HL-60/S4 treated with phorbol 12-myristate 13-acetate at 8.2 ng/mL for 4 days and 3 days (cell line): ENCODE data around the gene TNIP1.

Source experiments
- in situ Hi-C: fragments of 300-500 bp; cut with MboI; formaldehyde crosslinking; loops from 2 replicates; pipeline ENCODE4 v1.15.0; 2022; ENCODE audit warnings: low sequenced_read_pairs

The TNIP1 gene, protein sequence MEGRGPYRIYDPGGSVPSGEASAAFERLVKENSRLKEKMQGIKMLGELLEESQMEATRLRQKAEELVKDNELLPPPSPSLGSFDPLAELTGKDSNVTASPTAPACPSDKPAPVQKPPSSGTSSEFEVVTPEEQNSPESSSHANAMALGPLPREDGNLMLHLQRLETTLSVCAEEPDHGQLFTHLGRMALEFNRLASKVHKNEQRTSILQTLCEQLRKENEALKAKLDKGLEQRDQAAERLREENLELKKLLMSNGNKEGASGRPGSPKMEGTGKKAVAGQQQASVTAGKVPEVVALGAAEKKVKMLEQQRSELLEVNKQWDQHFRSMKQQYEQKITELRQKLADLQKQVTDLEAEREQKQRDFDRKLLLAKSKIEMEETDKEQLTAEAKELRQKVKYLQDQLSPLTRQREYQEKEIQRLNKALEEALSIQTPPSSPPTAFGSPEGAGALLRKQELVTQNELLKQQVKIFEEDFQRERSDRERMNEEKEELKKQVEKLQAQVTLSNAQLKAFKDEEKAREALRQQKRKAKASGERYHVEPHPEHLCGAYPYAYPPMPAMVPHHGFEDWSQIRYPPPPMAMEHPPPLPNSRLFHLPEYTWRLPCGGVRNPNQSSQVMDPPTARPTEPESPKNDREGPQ

DNA sequence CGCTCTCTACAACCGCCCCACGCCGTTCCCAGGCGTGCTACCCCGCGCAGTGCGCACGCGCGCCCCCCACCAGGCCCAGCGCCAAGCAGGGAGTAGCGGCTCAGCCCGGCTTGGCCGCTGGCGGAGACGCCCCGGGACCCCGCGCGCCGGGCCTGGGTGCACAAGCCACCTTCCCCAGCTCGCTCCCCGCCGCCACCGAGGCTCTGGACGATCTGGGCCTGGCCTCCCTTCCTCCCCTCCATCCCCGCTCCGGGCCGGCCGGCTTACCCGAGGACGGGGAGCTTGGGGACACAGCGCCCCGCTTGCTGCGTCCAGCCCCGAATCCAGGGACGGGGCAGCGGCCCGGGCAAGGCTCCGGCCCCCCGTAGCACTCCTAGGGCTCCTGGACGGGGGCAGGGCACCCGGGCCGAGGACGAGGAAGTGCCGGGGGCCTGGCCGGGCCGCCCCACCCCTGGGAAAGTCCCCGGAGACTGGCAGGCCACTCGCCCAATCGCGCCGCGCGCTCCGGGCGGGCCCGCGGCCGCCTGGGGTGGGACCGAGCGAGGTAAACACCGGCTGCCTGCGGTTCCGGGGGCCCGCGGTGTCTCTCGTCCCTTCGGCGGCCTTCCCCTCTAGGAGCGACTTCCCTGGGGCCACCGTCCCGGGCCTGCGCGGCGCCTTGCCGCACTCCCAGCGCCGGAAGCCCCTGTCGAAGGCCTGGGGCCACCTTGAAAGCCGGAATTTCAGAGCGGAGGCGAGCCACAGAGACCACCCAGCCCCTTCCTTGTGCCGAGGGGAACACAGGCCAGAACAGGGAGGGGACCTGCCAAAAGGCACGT, at the start of gene TNIP1:
TSS of gene TNIP1 (minus strand) at position 422 of the 818 bp plus-strand sequence. CDS start 15,939 bp downstream, outside the sequence.
- in situ Hi-C loops = no loop called here

DNA sequence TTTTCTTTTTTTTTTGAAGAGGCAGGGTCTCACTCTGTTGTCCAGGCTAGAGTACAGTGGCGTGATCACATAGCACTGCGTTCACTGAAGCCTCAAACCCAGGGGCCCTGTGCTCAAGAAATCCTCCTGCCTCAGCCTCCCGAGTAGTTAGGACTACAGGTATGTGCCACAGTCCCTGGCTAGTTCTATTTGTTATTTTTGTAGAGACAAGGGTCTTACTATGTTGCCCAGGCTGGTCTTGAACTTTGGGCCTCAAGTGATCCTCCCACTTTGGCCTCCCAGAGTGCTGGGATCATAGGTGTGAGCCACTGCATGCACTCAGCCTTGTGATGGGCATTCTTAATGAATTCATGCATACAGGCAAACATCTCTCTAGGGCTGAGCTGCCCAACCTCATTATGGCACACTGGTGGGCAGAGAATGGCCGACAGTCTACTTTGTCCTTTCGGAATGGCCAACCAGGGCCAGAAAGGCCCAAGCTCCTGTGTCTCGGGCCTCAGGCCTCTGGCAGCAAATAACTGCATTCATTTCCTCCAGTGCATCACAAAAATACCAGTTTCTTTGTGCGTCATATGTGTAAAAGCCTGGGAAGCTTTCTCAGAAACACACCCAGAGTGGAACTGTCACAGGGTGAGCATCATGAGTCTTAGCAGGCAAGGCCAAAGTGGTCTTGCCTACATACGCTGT, 49.5 kb upstream of the TNIP1 start:
- in situ Hi-C loops = no loop called here

DNA sequence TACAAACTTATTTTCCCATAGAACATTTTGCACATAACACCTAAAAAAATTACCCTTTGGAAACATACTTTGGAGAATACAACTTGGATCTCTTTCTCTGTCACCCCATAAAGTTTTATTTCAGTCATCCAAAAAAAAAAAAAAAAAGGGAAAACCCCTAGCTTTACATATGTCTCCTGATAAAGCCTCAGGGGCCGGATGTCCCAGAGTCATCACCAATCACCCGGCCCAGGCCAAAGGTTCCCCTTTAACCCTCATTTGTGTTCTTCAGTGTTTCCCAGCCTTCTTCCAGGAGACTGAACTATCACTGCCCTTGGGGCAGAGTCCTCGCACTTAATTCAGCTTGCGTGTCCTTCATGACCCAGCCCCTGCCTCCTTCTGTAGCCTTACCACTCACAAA, 48.0 kb upstream of the TNIP1 start:
- in situ Hi-C loops = no loop called here

DNA sequence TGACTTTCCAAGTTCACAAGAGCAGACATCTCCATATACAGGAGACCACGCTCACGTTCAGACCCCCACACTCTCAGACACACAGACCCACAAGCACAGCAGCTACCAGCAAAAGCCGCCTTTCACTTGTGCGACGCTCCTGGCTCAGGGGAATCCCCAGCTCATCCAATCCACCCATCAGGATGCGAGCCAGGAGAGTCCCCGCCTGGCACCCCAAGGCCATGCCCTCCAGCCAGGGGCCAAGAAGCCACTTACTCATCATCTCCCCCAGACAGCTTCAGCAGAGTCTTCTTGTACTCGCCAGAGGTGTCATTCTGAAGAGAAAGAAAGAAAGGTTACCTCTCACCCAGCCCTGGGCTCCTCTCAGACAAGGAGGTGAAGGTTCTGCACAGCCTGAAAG, 47.1 kb upstream of the TNIP1 start:
- in situ Hi-C loops = no loop called here

DNA sequence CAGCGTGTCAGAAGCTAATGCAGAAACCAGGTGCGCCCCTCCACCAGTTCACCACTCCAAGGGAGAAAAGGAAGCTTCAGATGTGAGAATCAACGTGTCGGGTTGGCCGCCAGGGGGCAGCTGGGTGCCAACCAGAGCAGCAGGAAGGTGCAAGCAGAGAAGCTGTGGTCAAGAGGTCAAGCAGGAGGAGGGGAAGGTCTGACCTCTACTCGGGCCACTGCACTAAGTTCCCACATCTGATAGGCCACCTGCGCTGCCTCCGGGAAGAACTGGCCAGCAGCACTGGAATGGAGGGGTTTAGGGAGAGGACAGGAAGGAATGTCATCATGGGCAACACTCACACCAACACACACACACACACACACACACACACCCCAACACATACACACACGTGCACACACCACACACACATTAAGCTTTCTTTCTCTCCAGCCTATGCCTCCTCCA, 45.4 kb upstream of the TNIP1 start:
- in situ Hi-C loops = no loop called here

DNA sequence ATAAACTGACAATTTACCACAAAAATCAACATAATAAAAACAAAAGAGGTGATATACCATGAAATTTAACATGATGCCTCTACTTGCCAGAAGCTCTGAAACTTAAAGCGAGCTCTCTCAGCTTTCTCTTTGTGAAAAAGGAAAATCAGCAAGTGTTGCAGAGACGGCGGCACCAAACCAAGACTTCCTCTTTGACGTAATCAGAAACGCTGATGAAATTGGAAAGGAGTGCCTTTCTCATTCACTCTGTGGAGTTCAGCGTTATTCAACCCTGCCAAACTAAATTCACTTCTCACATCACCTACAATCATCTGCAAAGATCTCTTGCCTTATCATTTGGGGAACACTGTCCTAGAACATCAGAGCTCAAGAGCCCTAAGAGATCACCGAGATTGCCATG, 44.6 kb upstream of the TNIP1 start:
- in situ Hi-C loops = no loop called here

DNA sequence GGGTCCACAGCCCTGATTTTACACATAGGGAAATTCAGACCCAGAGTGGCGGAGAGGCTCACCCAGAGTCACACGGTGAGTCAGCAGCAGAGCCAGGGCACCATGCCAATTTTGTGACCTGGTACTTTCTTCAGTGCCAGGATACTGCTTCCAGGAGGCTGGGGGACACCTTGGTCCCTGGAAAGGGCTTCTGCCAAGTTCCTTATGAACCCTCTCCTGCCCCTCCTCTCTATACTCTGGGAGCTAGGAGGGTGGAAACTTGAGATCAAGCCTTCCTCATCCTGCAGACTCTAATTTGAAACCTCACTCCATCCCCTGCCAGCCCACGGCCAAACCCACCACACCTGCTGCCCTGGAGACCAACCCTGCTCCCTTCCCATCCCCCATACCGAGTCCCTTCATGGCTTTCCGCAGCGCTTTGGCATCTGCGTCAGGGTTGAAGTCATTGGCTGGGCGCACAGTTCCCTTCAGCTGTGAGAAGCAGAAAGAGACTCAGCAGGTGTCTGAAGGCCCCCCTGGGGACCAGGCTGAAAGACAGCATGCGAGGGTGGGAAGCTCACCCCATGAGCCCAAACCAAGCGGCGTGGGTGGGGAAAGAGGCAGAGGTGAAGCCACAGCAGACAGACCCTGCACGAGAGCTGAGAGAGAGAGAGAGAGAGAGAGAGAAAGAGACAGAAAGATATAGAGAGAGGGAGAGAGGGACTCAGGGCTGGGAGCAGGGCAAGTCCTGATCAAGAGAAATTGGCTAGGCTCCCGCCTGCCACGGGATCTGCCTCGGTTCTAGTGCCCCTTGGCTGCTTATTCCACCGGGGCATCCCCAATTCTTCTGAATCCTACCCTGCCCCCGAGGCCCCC, 43.3 kb upstream of the TNIP1 start:
- in situ Hi-C loops = no loop called here

DNA sequence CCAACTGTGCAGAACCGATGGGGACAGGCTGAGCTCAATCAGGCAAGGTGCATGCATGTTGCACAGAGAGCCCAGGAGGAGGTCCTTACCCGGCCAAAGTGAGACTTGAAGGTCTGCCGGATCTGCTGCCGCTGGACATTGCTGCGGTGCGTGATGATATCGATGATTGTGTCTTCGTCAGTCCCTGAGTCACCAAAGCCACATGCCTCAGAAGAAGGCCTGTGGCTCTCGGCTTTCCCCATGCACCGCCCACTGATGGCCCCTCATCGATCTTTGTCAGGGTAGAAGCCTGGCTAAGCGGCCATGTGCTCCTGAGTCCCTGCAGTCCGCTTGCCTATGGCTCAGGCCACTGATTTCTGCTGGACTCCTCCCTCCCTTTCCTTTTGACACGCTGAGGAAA, 42.0 kb upstream of the TNIP1 start:
- in situ Hi-C loops = no loop called here

DNA sequence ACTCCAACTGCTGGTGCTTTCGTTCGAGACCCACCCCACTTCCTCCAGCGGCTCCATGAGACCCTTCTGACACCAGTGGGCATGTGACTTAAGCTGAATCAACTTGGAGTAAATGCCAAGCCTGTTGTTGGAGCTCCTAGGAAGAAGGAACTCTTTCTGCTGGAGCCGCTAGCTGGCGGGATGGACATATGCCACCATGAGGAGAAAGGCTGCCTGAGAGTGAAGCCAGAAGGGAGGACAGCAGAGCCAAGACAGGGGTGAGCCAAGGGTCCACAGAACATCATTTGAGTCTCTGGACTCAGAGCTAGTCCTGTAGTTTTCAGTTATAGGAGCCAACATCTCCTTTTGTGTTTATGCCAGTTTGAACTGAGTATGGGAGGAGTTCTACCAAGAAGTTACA, 40.8 kb upstream of the TNIP1 start:
- in situ Hi-C loops = no loop called here

DNA sequence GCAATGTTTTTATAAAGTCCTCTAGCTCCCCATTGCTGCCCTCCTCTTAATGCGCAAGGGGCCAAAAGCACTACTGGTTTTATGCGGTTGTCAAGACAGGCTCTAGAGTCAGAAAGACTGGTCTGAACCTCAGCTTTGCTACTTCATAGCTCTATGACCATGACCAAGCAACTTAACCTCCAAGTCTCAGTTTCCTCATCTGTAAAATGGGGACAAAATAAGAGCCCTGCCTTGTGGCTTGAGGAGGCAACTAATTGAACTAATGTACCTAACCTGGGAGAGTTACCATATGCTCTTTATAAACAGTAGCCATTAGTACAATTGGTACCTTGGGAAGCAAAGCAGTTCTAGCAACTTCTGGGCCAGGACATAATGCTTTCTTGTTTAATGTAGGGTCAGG, 40.3 kb upstream of the TNIP1 start:
- in situ Hi-C loops = no loop called here

DNA sequence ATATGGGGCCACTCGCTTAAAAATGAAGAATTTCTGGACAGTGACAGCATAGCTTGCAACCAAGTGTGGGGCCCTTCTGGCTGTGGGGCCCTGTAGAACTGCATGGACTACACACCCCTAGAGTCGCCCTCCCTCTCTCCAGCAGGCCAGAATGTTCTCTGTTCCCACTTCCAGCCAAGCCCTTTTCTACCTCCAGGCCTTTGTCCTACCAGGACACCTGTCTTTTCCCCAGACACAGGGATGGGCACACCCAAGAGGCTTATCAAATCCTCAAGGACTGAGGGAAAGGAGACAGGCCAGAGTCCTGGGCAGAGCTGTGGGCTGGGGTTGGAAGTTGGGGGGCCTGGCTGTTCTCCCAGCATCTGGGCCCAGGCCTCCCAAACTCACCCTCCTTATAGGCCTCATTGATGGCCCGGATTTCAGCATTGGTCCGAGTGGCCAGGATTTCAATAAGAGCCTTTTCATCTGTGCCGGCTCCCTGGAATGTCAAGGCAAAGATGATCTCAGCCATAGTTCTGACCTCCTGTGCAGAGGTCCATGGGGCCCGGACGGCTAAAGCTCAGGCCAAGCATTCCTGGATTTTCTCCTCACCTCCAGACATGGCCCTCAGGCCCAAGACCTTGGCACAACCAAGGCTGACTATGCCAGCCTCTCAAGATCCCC, 38.2 kb upstream of the TNIP1 start:
- in situ Hi-C loops = loop anchor here (5.0 kb wide), 1 partner anchor 67 kb away; no protein-coding TSS in a partner anchor

DNA sequence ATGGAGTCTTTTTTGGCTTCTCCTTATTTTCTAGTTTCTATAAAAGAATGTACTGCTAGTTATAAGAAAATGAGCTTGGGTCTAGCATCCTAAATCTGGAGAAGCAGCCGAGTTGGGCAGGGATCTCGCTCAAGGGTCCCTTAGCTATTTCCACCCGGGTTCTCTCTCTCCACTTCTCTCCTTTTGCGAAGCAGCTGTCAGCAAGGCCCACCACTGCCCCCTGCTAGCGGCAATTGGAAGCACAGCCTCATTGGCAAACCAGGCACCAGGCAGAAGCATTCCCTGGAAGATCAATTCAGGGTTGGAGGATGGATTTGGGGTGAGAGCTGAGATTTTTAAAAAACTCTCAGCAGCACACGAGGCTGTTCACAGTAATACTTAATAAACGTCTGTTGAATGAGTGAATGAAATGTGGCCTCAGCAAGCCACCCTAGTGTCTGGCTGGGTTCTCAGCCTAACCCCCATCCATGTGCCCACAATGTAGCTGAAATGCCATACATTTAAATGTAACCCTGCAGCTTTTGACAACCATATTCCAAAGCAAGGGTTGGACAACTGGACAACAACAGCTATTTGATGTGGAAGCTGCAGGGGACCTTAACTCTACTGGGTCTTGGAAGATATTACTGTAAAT, 34.6 kb upstream of the TNIP1 start:
- in situ Hi-C loops = loop anchor here (5.0 kb wide), 1 partner anchor 63 kb away; no protein-coding TSS in a partner anchor

DNA sequence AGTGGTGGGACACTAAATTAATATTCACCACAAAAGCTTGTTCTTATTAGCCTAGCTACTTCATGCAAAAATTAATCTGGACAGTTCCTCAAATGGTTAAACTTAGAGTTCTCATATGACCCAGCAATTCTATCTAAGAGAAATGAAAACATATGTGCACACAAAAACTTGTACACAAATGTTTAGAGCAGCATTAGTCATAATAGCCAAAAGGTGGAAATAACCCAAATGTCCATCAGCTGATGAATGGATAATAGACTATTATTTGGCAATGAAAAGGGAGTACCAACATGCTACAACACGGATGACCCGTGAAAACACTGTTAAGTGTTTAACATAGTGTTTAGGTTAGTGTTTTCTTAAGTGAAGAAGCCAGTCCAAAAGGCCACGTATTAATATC, 32.8 kb upstream of the TNIP1 start:
- in situ Hi-C loops = no loop called here

DNA sequence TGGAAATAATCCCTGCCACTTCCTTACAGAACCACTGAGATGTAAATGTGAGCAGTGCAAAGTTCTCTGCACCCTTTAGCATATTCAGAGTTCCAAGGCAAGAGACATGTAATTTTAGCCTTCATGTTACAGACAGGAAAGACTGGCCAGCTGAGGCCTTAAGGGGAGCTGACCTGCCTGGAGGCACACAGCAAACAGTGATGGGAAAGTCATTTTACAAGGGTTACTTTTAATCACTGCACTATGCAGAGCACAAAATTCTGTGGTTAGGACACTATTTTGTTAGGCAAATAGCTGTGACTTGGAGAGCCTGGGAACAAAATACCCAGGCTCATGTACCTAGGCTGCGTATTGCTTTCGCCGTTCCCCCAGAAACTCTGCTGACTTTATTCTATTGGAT, 30.2 kb upstream of the TNIP1 start:
- in situ Hi-C loops = no loop called here

DNA sequence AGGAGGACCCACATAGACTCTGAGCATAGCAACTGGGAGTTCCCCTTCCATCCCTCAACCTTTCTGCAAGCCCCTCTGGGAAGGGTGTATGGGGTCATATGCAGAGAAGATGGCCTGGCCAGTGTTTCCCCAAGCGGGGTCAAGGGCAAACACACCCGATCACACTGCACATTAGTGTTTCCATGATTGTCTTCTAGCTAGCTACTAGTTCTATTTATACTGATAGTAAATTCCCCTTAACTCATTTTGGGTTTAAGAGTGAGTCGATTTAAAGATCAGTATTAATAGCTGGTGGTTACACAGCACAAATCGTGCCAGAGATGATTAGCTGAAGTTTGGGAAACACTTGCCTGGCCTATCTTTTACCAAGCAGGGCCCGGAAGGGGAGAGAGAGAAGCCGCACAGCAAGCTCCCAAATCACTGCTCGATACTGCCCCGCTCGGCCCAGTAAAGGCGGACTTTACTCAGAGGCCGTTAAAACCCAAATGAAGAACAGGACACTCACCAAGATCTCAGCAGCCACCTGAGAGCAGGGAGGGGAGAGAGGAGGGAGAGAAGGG, 29.4 kb upstream of the TNIP1 start:
- in situ Hi-C loops = no loop called here

DNA sequence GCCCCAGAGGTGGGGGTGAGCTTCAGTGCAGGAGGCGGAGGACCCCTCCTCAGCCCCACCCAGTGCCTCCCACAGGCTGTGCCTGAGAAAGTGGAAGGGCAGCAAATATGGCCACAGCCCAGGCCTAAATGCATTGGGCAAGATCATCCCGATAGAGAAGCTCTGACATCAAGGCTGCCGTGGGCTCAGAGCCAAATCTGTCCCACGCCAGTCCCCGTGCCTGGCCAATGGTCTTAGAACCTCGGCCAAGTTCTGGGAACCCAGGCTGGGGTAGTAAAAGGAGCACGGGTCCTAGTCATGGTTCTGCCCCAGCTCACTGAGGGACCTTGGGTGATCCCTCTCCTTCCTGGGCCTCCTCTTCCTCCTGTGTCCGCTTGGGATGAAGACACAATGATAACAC, 27.7 kb upstream of the TNIP1 start:
- in situ Hi-C loops = no loop called here

DNA sequence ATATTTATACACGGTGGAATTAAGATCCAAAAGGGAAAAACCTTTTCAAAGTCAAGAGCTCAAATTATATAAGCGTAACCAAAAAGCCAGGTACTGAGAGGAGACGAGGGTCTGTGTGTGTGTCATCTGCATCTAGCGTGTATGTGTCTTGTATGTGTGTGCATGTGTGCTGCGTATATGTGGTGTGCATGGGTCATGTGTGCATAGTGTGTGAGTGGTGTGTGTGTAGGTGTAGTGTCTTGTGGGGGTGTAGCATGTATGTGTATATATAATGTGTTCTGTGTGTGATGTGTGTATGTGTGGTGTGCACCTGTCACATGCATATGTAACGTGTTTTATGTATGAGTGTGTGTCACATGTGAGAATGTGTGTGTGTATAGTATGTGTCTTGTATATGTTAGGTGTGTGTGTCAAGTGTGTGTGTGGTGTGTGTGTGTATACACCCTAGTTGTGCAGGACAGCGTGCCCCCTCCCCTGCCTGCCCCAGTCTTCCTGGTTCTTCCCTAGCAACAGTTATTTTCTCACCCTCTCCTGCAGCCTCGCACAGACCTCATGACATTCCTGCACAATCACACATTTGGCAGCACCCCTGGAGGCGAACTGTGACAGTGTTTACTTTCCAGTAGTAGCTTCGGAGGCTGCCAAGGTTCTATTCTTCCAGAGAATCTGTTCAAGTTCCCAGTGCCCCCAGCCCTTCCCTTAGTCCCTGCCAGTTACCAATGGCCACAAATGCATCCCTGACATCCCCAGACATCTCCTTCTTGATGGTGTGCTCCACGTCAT, 27.1 kb upstream of the TNIP1 start:
- in situ Hi-C loops = no loop called here

DNA sequence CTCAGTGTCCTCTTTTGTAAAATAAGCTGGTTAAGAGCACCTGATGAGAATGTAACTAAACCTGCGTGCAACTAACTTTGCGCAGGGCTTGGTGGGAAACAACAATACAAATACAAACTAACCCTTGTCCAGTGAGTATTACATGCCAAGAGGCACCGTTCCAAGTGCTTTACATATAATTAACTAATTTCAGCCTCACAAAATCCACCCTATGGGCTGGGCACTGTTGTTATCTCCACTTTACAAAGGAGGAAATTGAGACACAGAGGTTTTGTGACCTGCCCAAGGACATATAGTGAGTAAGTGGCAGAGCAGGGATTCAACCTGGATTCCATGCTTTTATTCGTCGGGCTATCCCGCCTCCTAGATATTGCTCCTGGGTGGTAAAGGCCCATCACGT, 26.2 kb upstream of the TNIP1 start:
- in situ Hi-C loops = no loop called here
